HCT116 (cell line): ENCODE results near the gene TUBB8. TPM values are rescaled to one million over a fixed set of nuclear protein-coding genes. Genes with fewer than 3 reads are reported as not detected.

Experiments
- ATAC-seq: fragments of 200-7000 bp; cut with Tn5 transposase; 2 replicates; pipeline ENCODE4 v1.9.1; 2020; ENCODE audit warnings: mild to moderate bottlenecking, moderate library complexity
- BruUV-seq: library from RNA; stranded (reverse); fragments of 400-500 nt; replicated peaks from 2 replicates; lab custom pipeline; 2021; lab: Mats Ljungman, UMichigan
- CTCF ChIA-PET: fragments of 300-600 bp; sonication (Branson Sonifier 250); formaldehyde crosslinking; loops from one replicate; lab custom pipeline; 2021; ENCODE audit warnings: antibody characterized with exemption; lab: Charles Lee
- POLR2A ChIA-PET: fragments of 300-600, 350-600 bp; sonication (Branson Sonifier 250); formaldehyde crosslinking; loops from one replicate; lab custom pipeline; 2021; ENCODE audit warnings: antibody characterized with exemption; lab: Charles Lee
- RAD21 ChIA-PET, 2 experiments: fragments of 300-600 bp; sonication (Branson Sonifier 250); formaldehyde crosslinking; loops; one replicate each; lab custom pipeline; 2023; ENCODE audit warnings: low total read pairs in 2 of 2; ENCODE audit not compliant: uncharacterized antibody in 2 of 2, unreplicated experiment in 2 of 2, low non-redundant PET in 1 of 2; lab: Charles Lee
- DNase-seq: peaks from one replicate; pipeline ENCODE4 v3.0.0-alpha.2; 2010; ENCODE audit warnings: low read depth, low spot score
- H2AFZ ChIP-seq: fragments of 200-600 bp; shearing (Covaris generic), sonication (generic); 2 replicates; pipeline ENCODE4 v1.6.1; 2017; ENCODE audit warnings: low read depth, mixed run types, mixed read lengths, antibody characterized with exemption, low read length; ENCODE audit not compliant: poor library complexity, severe bottlenecking
- H3K27ac ChIP-seq: 2 replicates; pipeline ENCODE4 v1.5.1; 2012; ENCODE audit warnings: low read depth, low read length
- H3K27me3 ChIP-seq: fragments of 200-600 bp; sonication (generic); 2 replicates; pipeline ENCODE4 v1.6.1; 2016; ENCODE audit warnings: mixed run types, low read length, mixed read lengths; ENCODE audit not compliant: insufficient read depth
- H3K36me3 ChIP-seq, 2 experiments: fragments of 200-500 bp in 1 of 2; fragments of 200-600 bp in 1 of 2; sonication (Bioruptor generic) in 1 of 2; sonication (generic) in 1 of 2; 2 replicates each; pipeline versions ENCODE4 v1.5.1 to v1.6.1; 2014 to 2016; ENCODE audit warnings: low read length in 2 of 2, inconsistent platforms in 1 of 2, mixed read lengths in 1 of 2, mixed run types in 1 of 2; ENCODE audit not compliant: insufficient read depth in 2 of 2, control insufficient read depth in 1 of 2
- H3K4me1 ChIP-seq, 2 experiments: fragments of 200-600 bp in 1 of 2; sonication (generic) in 1 of 2; 2 replicates each; pipeline versions ENCODE4 v1.5.1 to v1.6.1; 2012 to 2017; ENCODE audit warnings: low read length in 2 of 2, inconsistent platforms in 1 of 2, mild to moderate bottlenecking in 1 of 2, mixed read lengths in 1 of 2, mixed run types in 1 of 2, moderate library complexity in 1 of 2; ENCODE audit not compliant: insufficient read depth in 2 of 2, control insufficient read depth in 1 of 2
- H3K4me2 ChIP-seq: fragments of 200-600 bp; sonication (generic); 2 replicates; pipeline ENCODE4 v1.6.1; 2017; ENCODE audit warnings: mixed run types, low read length, mixed read lengths
- H3K4me3 ChIP-seq, 2 experiments: fragments of 200-600 bp in 1 of 2; sonication (generic) in 1 of 2; replicated peaks in 1 of 2; 2 replicates each; pipeline ENCODE4 v1.5.1; 2011 to 2016; ENCODE audit warnings: low read length in 2 of 2, control low read depth in 1 of 2, low read depth in 1 of 2, mild to moderate bottlenecking in 1 of 2, mixed read lengths in 1 of 2, mixed run types in 1 of 2
- H3K79me2 ChIP-seq: fragments of 200-600 bp; sonication (generic); 2 replicates; pipeline ENCODE4 v1.6.1; 2017; ENCODE audit warnings: mild to moderate bottlenecking, mixed run types, low read length, moderate library complexity, mixed read lengths; ENCODE audit not compliant: insufficient read depth
- H3K9ac ChIP-seq: fragments of 200-600 bp; sonication (generic); 2 replicates; pipeline ENCODE4 v1.6.1; 2016; ENCODE audit warnings: low read length, mixed read lengths
- H3K9me2 ChIP-seq: fragments of 200-600 bp; sonication (generic), shearing (Covaris generic); 2 replicates; pipeline ENCODE4 v1.6.1; 2017; ENCODE audit warnings: mixed run types, mild to moderate bottlenecking, moderate library complexity; ENCODE audit not compliant: insufficient read depth
- H3K9me3 ChIP-seq, 2 experiments: fragments of 200-500 bp in 1 of 2; fragments of 200-600 bp in 1 of 2; sonication (Bioruptor generic) in 1 of 2; sonication (generic) in 1 of 2; 2 replicates each; pipeline ENCODE4 v1.6.1; 2014 to 2017; ENCODE audit warnings: low read length in 2 of 2, mixed read lengths in 2 of 2, inconsistent platforms in 1 of 2, low read depth in 1 of 2, mild to moderate bottlenecking in 1 of 2, mixed run types in 1 of 2, moderate library complexity in 1 of 2; ENCODE audit not compliant: control insufficient read depth in 1 of 2, insufficient read depth in 1 of 2
- H4K20me1 ChIP-seq: fragments of 200-600 bp; sonication (generic), shearing (Covaris generic); 2 replicates; pipeline ENCODE4 v1.6.1; 2017; ENCODE audit warnings: mixed run types, mild to moderate bottlenecking, moderate library complexity; ENCODE audit not compliant: insufficient read depth
- intact Hi-C: fragments of 100-400 bp; cut with micrococcal nuclease; formaldehyde crosslinking; loops from 2 replicates; pipeline ENCODE4 v1.10.0; 2022
- total RNA-seq: library from RNA; stranded (reverse); gene quantifications from one replicate; pipeline ENCODE4 v1.2.1, GENCODE V29; 2021; ENCODE audit not compliant: unreplicated experiment
- TF ChIP-seq, protein P1 (sequence below): IDR thresholded peaks from 2 replicates; pipeline ENCODE4 v1.6.1; 2012; ENCODE audit warnings: low read depth
- TF ChIP-seq, protein P2 (sequence below): IDR thresholded peaks from 2 replicates; pipeline ENCODE4 v1.6.1; 2012

TUBB8 gene
- total RNA-seq, 1 experiment from 2014 or later = 0.39 TPM

DNA sequence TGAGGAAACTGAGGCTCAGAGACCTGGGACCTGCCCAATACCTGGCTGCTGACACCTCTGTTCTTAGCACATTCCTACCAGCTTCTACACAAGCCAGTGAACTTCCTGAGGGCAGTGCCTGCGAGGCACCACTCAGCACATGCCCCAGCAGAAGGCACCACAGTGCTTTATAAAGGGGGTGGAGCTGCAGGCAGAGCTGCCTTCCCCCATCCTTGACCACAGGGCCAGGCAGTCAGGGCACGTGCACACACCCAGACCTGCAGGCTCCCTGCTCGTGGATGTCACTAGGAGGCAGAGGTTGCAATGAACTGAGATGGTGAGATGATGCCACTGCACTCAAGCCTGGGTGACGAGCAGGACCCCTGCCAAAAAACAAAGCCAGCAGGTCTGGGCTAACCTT lies 39.2 kb upstream of the TUBB8 start:
- no TSS peak for BruUV-seq

More for the DNA sequence above, 39.2 kb upstream of the TUBB8 start:
- no peak overlapping the region for H2AFZ ChIP-seq
- ATAC-seq (peak; percentile 78), DNase-seq (no peak)
- ChIA-PET CTCF (no interaction called here), POLR2A (no interaction called here), RAD21 (no interaction called here)
- H3K27ac ChIP-seq = no peak overlapping the region
- no peaks in the 10 kb centered on the region for H4K20me1 ChIP-seq
- H3K27me3 ChIP-seq = no peaks in the 10 kb centered on the region
- TF ChIP-seq, protein P1, sequence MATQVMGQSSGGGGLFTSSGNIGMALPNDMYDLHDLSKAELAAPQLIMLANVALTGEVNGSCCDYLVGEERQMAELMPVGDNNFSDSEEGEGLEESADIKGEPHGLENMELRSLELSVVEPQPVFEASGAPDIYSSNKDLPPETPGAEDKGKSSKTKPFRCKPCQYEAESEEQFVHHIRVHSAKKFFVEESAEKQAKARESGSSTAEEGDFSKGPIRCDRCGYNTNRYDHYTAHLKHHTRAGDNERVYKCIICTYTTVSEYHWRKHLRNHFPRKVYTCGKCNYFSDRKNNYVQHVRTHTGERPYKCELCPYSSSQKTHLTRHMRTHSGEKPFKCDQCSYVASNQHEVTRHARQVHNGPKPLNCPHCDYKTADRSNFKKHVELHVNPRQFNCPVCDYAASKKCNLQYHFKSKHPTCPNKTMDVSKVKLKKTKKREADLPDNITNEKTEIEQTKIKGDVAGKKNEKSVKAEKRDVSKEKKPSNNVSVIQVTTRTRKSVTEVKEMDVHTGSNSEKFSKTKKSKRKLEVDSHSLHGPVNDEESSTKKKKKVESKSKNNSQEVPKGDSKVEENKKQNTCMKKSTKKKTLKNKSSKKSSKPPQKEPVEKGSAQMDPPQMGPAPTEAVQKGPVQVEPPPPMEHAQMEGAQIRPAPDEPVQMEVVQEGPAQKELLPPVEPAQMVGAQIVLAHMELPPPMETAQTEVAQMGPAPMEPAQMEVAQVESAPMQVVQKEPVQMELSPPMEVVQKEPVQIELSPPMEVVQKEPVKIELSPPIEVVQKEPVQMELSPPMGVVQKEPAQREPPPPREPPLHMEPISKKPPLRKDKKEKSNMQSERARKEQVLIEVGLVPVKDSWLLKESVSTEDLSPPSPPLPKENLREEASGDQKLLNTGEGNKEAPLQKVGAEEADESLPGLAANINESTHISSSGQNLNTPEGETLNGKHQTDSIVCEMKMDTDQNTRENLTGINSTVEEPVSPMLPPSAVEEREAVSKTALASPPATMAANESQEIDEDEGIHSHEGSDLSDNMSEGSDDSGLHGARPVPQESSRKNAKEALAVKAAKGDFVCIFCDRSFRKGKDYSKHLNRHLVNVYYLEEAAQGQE = no peak
- TF ChIP-seq, protein P2, sequence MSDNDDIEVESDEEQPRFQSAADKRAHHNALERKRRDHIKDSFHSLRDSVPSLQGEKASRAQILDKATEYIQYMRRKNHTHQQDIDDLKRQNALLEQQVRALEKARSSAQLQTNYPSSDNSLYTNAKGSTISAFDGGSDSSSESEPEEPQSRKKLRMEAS = peak; percentile 68
- no peaks in the 10 kb centered on the region for H3K36me3 ChIP-seq
- no peaks in the 10 kb centered on the region for H3K79me2 ChIP-seq
- H3K9me3 ChIP-seq = no peaks in the 10 kb centered on the region
- no peak overlapping the region for H3K9ac ChIP-seq
- H3K9me2 ChIP-seq = no peaks in the 10 kb centered on the region
- H3K4me3 ChIP-seq = no peak overlapping the region
- H3K4me2 ChIP-seq = no peak overlapping the region
- H3K4me1 ChIP-seq = peaks cover 17 to 23% of the 10 kb centered on the region in 2 experiments
- intact Hi-C loops = no loop called here
